IMR-90 (cell line): ENCODE results near the gene CCDC137. TPM values are rescaled to one million over a fixed set of nuclear protein-coding genes. Genes with fewer than 3 reads are reported as not detected.

Experiments
- ATAC-seq: fragments of 200-7000 bp; cut with Tn5 transposase; 2 replicates; pipeline ENCODE4 v1.9.1; 2020; ENCODE audit warnings: low read depth, mild to moderate bottlenecking, moderate library complexity
- BruUV-seq: library from RNA; stranded (reverse); fragments of 400-500 nt; replicated peaks from 2 replicates; lab custom pipeline; 2021; lab: Mats Ljungman, UMichigan
- CTCF ChIA-PET: fragments of 300-600 bp; formaldehyde crosslinking; extraction: SDS; loops from one replicate; lab custom pipeline; 2021; ENCODE audit warnings: antibody characterized with exemption; lab: Yijun Ruan, JAX
- POLR2A ChIA-PET: fragments of 300-600 bp; sonication (Branson Sonifier 250); formaldehyde crosslinking; loops from one replicate; lab custom pipeline; 2022; ENCODE audit warnings: antibody characterized with exemption; ENCODE audit not compliant: unreplicated experiment; lab: Charles Lee
- DNase-seq: peaks from one replicate; pipeline ENCODE4 v3.0.0; 2013
- H2AFZ ChIP-seq: replicated peaks from 2 replicates; pipeline ENCODE3; 2013; ENCODE audit warnings: low read length, mild to moderate bottlenecking; ENCODE audit not compliant: poor library complexity
- H2AK5ac ChIP-seq: 2 replicates; pipeline ENCODE4 v1.6.1; 2013; ENCODE audit warnings: low read depth, low read length, inconsistent platforms
- H2AK9ac ChIP-seq: replicated peaks from 2 replicates; pipeline ENCODE3; 2013; ENCODE audit warnings: mild to moderate bottlenecking, low read depth, low read length, moderate library complexity; ENCODE audit not compliant: poor library complexity
- H2BK120ac ChIP-seq: 2 replicates; pipeline ENCODE4 v1.6.1; 2013; ENCODE audit warnings: low read depth, low read length, inconsistent platforms
- H2BK15ac ChIP-seq: 3 replicates; pipeline ENCODE4 v1.6.1; 2013; ENCODE audit warnings: low read depth, low read length, inconsistent platforms
- H2BK20ac ChIP-seq: 2 replicates; pipeline ENCODE4 v1.6.1; 2013; ENCODE audit warnings: low read depth, mild to moderate bottlenecking, inconsistent platforms, low read length, moderate library complexity
- H2BK5ac ChIP-seq: 2 replicates; pipeline ENCODE4 v1.6.1; 2013; ENCODE audit warnings: mild to moderate bottlenecking, low read depth, low read length, inconsistent platforms; ENCODE audit not compliant: poor library complexity, severe bottlenecking
- H3K14ac ChIP-seq: replicated peaks from 2 replicates; pipeline ENCODE4 v1.6.1; 2013; ENCODE audit warnings: low read depth, low read length, inconsistent platforms
- H3K18ac ChIP-seq: 2 replicates; pipeline ENCODE4 v1.6.1; 2013; ENCODE audit warnings: low read depth, low read length, control low read depth
- H3K23ac ChIP-seq: 2 replicates; pipeline ENCODE4 v1.6.1; 2013; ENCODE audit warnings: low read depth, low read length, inconsistent platforms
- H3K27ac ChIP-seq: 2 replicates; pipeline ENCODE4 v1.5.1; 2013; ENCODE audit warnings: mild to moderate bottlenecking, control low read depth, low read length; ENCODE audit not compliant: insufficient read depth
- H3K27me3 ChIP-seq: 2 replicates; pipeline ENCODE4 v1.6.1; 2013; ENCODE audit warnings: low read length; ENCODE audit not compliant: control insufficient read depth, insufficient read depth
- H3K36me3 ChIP-seq: 2 replicates; pipeline ENCODE4 v1.6.1; 2013; ENCODE audit warnings: low read length, mixed read lengths; ENCODE audit not compliant: control insufficient read depth, insufficient read depth
- H3K4ac ChIP-seq: 2 replicates; pipeline ENCODE4 v1.6.1; 2013; ENCODE audit warnings: low read depth, low read length, inconsistent platforms
- H3K4me1 ChIP-seq: 2 replicates; pipeline ENCODE4 v1.6.1; 2013; ENCODE audit warnings: low read length, mixed read lengths; ENCODE audit not compliant: control insufficient read depth, insufficient read depth
- H3K4me2 ChIP-seq: 2 replicates; pipeline ENCODE4 v1.6.1; 2013; ENCODE audit warnings: low read depth, mild to moderate bottlenecking, control low read depth, low read length, moderate library complexity
- H3K4me3 ChIP-seq: 2 replicates; pipeline ENCODE4 v1.5.1; 2013; ENCODE audit warnings: low read depth, mild to moderate bottlenecking, control low read depth, low read length, moderate library complexity; ENCODE audit not compliant: insufficient read depth
- H3K56ac ChIP-seq: 2 replicates; pipeline ENCODE4 v1.6.1; 2013; ENCODE audit warnings: low read length, inconsistent platforms; ENCODE audit not compliant: insufficient read depth; ENCODE audit errors: extremely low read depth
- H3K79me1 ChIP-seq, 2 experiments: 2 replicates each; pipeline ENCODE4 v1.6.1; 2013; ENCODE audit warnings: low read length in 2 of 2, inconsistent platforms in 1 of 2, low read depth in 1 of 2
- H3K9ac ChIP-seq: 2 replicates; pipeline ENCODE4 v1.6.1; 2013; ENCODE audit warnings: low read depth, low read length, control low read depth
- H3K9me1 ChIP-seq: 2 replicates; pipeline ENCODE4 v1.6.1; 2013; ENCODE audit warnings: low read length, inconsistent platforms; ENCODE audit not compliant: insufficient read depth
- H3K9me3 ChIP-seq: 2 replicates; pipeline ENCODE4 v1.6.1; 2013; ENCODE audit warnings: low read length; ENCODE audit not compliant: control insufficient read depth, insufficient read depth
- H4K20me1 ChIP-seq: 2 replicates; pipeline ENCODE4 v1.6.1; 2013; ENCODE audit warnings: low read length, inconsistent platforms; ENCODE audit not compliant: insufficient read depth
- H4K5ac ChIP-seq: 2 replicates; pipeline ENCODE4 v1.6.1; 2013; ENCODE audit warnings: mild to moderate bottlenecking, low read depth, low read length, control low read depth
- H4K8ac ChIP-seq, 2 experiments: 2 replicates each; pipeline ENCODE4 v1.6.1; 2013; ENCODE audit warnings: low read depth in 2 of 2, low read length in 2 of 2, control low read depth in 1 of 2, inconsistent platforms in 1 of 2
- H4K91ac ChIP-seq: 2 replicates; pipeline ENCODE4 v1.6.1; 2013; ENCODE audit warnings: low read depth, low read length, inconsistent platforms; ENCODE audit not compliant: insufficient read depth
- BHLHE40 ChIP-seq: fragments of 150-350 bp; IDR thresholded peaks from 2 replicates; pipeline ENCODE4 v1.6.1; 2016; ENCODE audit warnings: mild to moderate bottlenecking, low read depth, low read length
- CEBPB ChIP-seq: IDR thresholded peaks from 2 replicates; pipeline ENCODE4 v1.6.1; 2012; ENCODE audit warnings: low read depth, low read length, improper control_type of control experiment
- CHD1 ChIP-seq: IDR thresholded peaks from 2 replicates; pipeline ENCODE4 v1.6.1; 2012; ENCODE audit warnings: low read depth, low read length, improper control_type of control experiment
- FOS ChIP-seq: fragments of 150-350 bp; IDR thresholded peaks from 2 replicates; pipeline ENCODE4 v1.6.1; 2016; ENCODE audit warnings: low read depth, low read length
- MAFK ChIP-seq: IDR thresholded peaks from 2 replicates; pipeline ENCODE4 v1.6.1; 2012; ENCODE audit warnings: low read depth, low read length, improper control_type of control experiment
- MAZ ChIP-seq: IDR thresholded peaks from 2 replicates; pipeline ENCODE4 v1.6.1; 2012; ENCODE audit warnings: low read depth, mild to moderate bottlenecking, low read length, improper control_type of control experiment, moderate library complexity, borderline replicate concordance
- MXI1 ChIP-seq: IDR thresholded peaks from 2 replicates; pipeline ENCODE4 v1.6.1; 2012; ENCODE audit warnings: low read depth, mild to moderate bottlenecking, low read length, moderate library complexity, borderline replicate concordance
- NFE2L2 ChIP-seq: fragments of 150-350 bp; IDR thresholded peaks from 2 replicates; pipeline ENCODE4 v1.6.1; 2016; ENCODE audit warnings: low read depth, mild to moderate bottlenecking, low read length
- POLR2A ChIP-seq: IDR thresholded peaks from 2 replicates; pipeline ENCODE4 v1.6.1; 2012; ENCODE audit warnings: mild to moderate bottlenecking, low read depth, low read length
- RAD21 ChIP-seq: IDR thresholded peaks from 2 replicates; pipeline ENCODE4 v1.6.1; 2012; ENCODE audit warnings: low read length, improper control_type of control experiment
- RCOR1 ChIP-seq: IDR thresholded peaks from 2 replicates; pipeline ENCODE4 v1.6.1; 2012; ENCODE audit warnings: mild to moderate bottlenecking, low read length, improper control_type of control experiment; ENCODE audit not compliant: insufficient replicate concordance
- RFX5 ChIP-seq: IDR thresholded peaks from 2 replicates; pipeline ENCODE4 v1.8.0; 2012; ENCODE audit warnings: low read depth, mild to moderate bottlenecking, low read length, moderate library complexity
- SMC3 ChIP-seq: fragments of 150-350 bp; IDR thresholded peaks from 2 replicates; pipeline ENCODE4 v1.6.1; 2016; ENCODE audit warnings: low read depth, mild to moderate bottlenecking, antibody characterized with exemption, low read length, moderate library complexity
- WGBS, 2 experiments: methylation state at CpG; one replicate each; pipeline versions ENCODE4 v1.1.5 to v1.1.7; 2013; ENCODE audit warnings: missing lambda C conversion rate in 2 of 2; ENCODE audit not compliant: insufficient read length in 1 of 2; ENCODE audit errors: extremely low coverage in 2 of 2; 5-methylcytosine and 5-hydroxymethylcytosine counted together
- dilution Hi-C: fragments of 300-500 bp; cut with HindIII; formaldehyde crosslinking; loops from one replicate; pipeline ENCODE4 v1.14.3; 2018; ENCODE audit warnings: low sequenced_read_pairs; ENCODE audit not compliant: unreplicated experiment
- in situ Hi-C: fragments of 300-500 bp; cut with MboI; formaldehyde crosslinking; loops from 3 replicates; pipeline ENCODE4 v1.14.3; 2019; ENCODE audit warnings: low sequenced_read_pairs, inconsistent platforms, mixed read lengths
- intact Hi-C: fragments of 100-400 bp; cut with micrococcal nuclease; formaldehyde crosslinking; loops from 2 replicates; pipeline ENCODE4 v1.10.0; 2022
- polyA plus RNA-seq, 3 experiments: library from polyadenylated mRNA; depleted of rRNA; stranded (reverse); fragments of >200 nt; gene quantifications; 2 replicates each; pipeline ENCODE4 v1.2.3, GENCODE V29; 2012; ENCODE audit warnings: low replicate concordance in 1 of 3
- total RNA-seq: library from RNA; depleted of rRNA; stranded (reverse); fragments of >200 nt; gene quantifications from 2 replicates; pipeline ENCODE4 v1.2.3, GENCODE V29; 2012
- TF ChIP-seq, protein P1 (sequence below): fragments of 150-350 bp; IDR thresholded peaks from 2 replicates; pipeline ENCODE4 v1.6.1; 2017; ENCODE audit warnings: mild to moderate bottlenecking, antibody characterized with exemption, low read length, low read depth
- TF ChIP-seq, protein P2 (sequence below): fragments of 150-350 bp; IDR thresholded peaks from 2 replicates; pipeline ENCODE4 v1.6.1; 2016; ENCODE audit warnings: low read depth, mild to moderate bottlenecking, low read length, moderate library complexity, borderline replicate concordance
- TF ChIP-seq, protein P3 (sequence below): conservative IDR thresholded peaks from 2 replicates; pipeline ENCODE4 v1.5.1; 2012; ENCODE audit warnings: mild to moderate bottlenecking, low read depth, low read length, improper control_type of control experiment

The CCDC137 gene
- total and polyA plus RNA-seq, 2 of the 4 experiments (the other 2 are of a cell fraction) = 7.5 to 18.4 TPM

DNA sequence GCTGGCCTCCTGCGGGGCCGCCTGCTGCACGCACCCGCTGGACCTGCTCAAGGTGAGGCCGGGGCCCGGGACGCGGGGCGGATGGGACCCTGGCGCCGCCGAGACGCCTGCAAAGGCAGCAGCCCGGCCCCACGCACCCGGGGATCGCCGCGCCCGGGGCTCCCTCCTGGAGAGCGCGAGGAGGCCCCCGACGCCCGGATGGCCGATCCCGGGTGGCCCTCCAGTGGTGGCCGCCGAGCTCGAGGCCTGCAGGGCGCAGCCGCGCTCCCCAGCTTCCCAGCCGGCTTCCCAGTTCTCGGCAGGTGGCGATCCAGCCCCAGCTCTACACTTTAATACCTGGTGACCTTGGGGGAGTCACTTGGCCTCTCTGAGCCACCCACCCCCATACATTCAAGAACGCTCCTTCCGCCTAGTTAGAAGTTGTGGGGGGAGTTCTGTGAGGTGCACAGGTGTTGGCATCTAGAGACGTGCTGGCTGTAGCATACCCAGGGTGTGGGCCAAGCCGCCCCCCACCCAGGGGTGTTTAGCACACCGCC lies 46.0 kb downstream of the CCDC137 start:
- 0% methylated on average over 22 of the region's 41 CpGs; no CpG with 5 or more reads in 1 of the 2 experiments for WGBS, 2 experiments
- no peak overlapping the region for H2BK15ac ChIP-seq
- H3K9me3 ChIP-seq = no peaks in the 10 kb centered on the region
- TF ChIP-seq SMC3 = no peak
- TF ChIP-seq RFX5 = no peak
- no peak for TF ChIP-seq NFE2L2
- no peak for TF ChIP-seq CEBPB
- no peak for TF ChIP-seq POLR2A
- no peak for TF ChIP-seq CHD1
- no peak for TF ChIP-seq BHLHE40
- TF ChIP-seq, protein P1, sequence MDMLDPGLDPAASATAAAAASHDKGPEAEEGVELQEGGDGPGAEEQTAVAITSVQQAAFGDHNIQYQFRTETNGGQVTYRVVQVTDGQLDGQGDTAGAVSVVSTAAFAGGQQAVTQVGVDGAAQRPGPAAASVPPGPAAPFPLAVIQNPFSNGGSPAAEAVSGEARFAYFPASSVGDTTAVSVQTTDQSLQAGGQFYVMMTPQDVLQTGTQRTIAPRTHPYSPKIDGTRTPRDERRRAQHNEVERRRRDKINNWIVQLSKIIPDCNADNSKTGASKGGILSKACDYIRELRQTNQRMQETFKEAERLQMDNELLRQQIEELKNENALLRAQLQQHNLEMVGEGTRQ = no peak
- TF ChIP-seq MAFK = no peak
- TF ChIP-seq, protein P2, sequence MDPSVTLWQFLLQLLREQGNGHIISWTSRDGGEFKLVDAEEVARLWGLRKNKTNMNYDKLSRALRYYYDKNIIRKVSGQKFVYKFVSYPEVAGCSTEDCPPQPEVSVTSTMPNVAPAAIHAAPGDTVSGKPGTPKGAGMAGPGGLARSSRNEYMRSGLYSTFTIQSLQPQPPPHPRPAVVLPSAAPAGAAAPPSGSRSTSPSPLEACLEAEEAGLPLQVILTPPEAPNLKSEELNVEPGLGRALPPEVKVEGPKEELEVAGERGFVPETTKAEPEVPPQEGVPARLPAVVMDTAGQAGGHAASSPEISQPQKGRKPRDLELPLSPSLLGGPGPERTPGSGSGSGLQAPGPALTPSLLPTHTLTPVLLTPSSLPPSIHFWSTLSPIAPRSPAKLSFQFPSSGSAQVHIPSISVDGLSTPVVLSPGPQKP = no peak
- TF ChIP-seq MAZ = 0 out of 2 replicates have a peak, but pooled peaks have one; percentile 44
- TF ChIP-seq MXI1 = no peak; the same call in 1 of the 2 replicates
- TF ChIP-seq RAD21 = no peak
- no peak for TF ChIP-seq RCOR1
- TF ChIP-seq, protein P3, sequence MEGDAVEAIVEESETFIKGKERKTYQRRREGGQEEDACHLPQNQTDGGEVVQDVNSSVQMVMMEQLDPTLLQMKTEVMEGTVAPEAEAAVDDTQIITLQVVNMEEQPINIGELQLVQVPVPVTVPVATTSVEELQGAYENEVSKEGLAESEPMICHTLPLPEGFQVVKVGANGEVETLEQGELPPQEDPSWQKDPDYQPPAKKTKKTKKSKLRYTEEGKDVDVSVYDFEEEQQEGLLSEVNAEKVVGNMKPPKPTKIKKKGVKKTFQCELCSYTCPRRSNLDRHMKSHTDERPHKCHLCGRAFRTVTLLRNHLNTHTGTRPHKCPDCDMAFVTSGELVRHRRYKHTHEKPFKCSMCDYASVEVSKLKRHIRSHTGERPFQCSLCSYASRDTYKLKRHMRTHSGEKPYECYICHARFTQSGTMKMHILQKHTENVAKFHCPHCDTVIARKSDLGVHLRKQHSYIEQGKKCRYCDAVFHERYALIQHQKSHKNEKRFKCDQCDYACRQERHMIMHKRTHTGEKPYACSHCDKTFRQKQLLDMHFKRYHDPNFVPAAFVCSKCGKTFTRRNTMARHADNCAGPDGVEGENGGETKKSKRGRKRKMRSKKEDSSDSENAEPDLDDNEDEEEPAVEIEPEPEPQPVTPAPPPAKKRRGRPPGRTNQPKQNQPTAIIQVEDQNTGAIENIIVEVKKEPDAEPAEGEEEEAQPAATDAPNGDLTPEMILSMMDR = peak; percentile 30; the same call in 1 of the 2 replicates
- TF ChIP-seq FOS = no peak
- no peaks in the 10 kb centered on the region for H3K27me3 ChIP-seq
- peak overlapping the region; percentile 87 for H3K4me3 ChIP-seq
- ChIA-PET POLR2A (no interaction called here), CTCF (interaction anchor here (0.6 kb wide), 1 partner anchor 12 kb away, joined by 4 read pairs; no protein-coding TSS in a partner anchor)
- no peak for DNase-seq
- H3K4me2 ChIP-seq = peak overlapping the region; percentile 89
- peaks cover 18% of the 10 kb centered on the region for H3K4me1 ChIP-seq
- ATAC-seq = peak; percentile 62
- H4K5ac ChIP-seq = no peak overlapping the region
- dilution Hi-C loops (no loop called here), intact Hi-C loops (no loop called here), in situ Hi-C loops (no loop called here)
- H3K27ac ChIP-seq = no peak overlapping the region; the same call in 1 of the 2 replicates
- no peak overlapping the region for H2BK120ac ChIP-seq
- H2AFZ ChIP-seq = peak overlapping the region; percentile 96
- H3K36me3 ChIP-seq = peaks cover 3% of the 10 kb centered on the region; the same call in 1 of the 2 replicates
- no peak overlapping the region for H3K4ac ChIP-seq
- peak overlapping the region; percentile 83 for H2AK9ac ChIP-seq
- H3K56ac ChIP-seq = no peak overlapping the region
- H3K9ac ChIP-seq = peak overlapping the region; percentile 46
- peaks cover 8% of the 10 kb centered on the region for H3K9me1 ChIP-seq
- no peak overlapping the region for H2BK20ac ChIP-seq
- H2BK5ac ChIP-seq = no peak overlapping the region
- H4K91ac ChIP-seq = no peak overlapping the region
- no TSS peak for BruUV-seq
- no peak overlapping the region for H3K14ac ChIP-seq
- H3K18ac ChIP-seq = no peak overlapping the region
- no peak overlapping the region for H4K8ac ChIP-seq
- H2AK5ac ChIP-seq = no peak overlapping the region
- H3K79me1 ChIP-seq = peaks cover 14 to 34% of the 10 kb centered on the region in 2 experiments
- H3K23ac ChIP-seq = peak overlapping the region; percentile 65; the same call in 1 of the 2 replicates
- no peaks in the 10 kb centered on the region; the same call in 1 of the 2 replicates for H4K20me1 ChIP-seq
